ENCODE results near the gene NPAS2. TPM values are rescaled to one million over a fixed set of nuclear protein-coding genes. Genes with fewer than 3 reads are reported as not detected.

Gene NPAS2
- total RNA-seq, 1 donor from 2014 or later, result 5.5 TPM

GRCh38 chr2:100856732-100857131 lies 36.8 kb downstream of the NPAS2 start:
- no peak for FAIRE-seq
- Histone ChIP-seq H4K20me1 (ENCODE audit: insufficient read depth, low read length) (peaks cover 12% of the 10 kb centered on the region), H3K4me2 (ENCODE audit: low read length) (no peak overlapping the region), H3K36me3 (ENCODE audit: insufficient read depth, low read length) (no peaks in the 10 kb centered on the region), H3K9me3 (ENCODE audit: insufficient read depth, low read depth, low read length) (no peaks in the 10 kb centered on the region), H3K79me2 (ENCODE audit: insufficient read depth, low read length) (peaks cover 24% of the 10 kb centered on the region), H2AFZ (ENCODE audit: low read depth, low read length) (no peak overlapping the region), H3K27ac (ENCODE audit: low read depth, low read length) (no peak overlapping the region), H3K4me1 (ENCODE audit: insufficient read depth, low read length) (peaks cover 10% of the 10 kb centered on the region), H3K9ac (ENCODE audit: low read length) (no peak overlapping the region), H3K27me3 (ENCODE audit: insufficient read depth, low read length) (no peaks in the 10 kb centered on the region), H3K4me3 (ENCODE audit: insufficient read depth, low read depth, low read length) (no peak overlapping the region)
- no peaks in the 10 kb centered on the region for H3K36me3 Mint-ChIP-seq (ENCODE audit: low read depth, unreplicated experiment)
- TF ChIP-seq EZH2 (IDR thresholded peaks at IDR 0.05; ENCODE audit: insufficient read depth, low read length) (no peak), CTCF (IDR thresholded peaks at IDR 0.05; ENCODE audit: insufficient read depth, low read depth, low read length) (no peak)
- H3K27ac Mint-ChIP-seq (ENCODE audit: unreplicated experiment), result no peak overlapping the region
- H3K27me3 Mint-ChIP-seq (ENCODE audit: low read depth, unreplicated experiment), result peaks cover 1% of the 10 kb centered on the region
- no peak for DNase-seq (ENCODE audit: low read depth)
- H3K4me1 Mint-ChIP-seq (ENCODE audit: low read depth, unreplicated experiment), result peaks cover 8% of the 10 kb centered on the region
- no peaks in the 10 kb centered on the region for H3K9me3 Mint-ChIP-seq (ENCODE audit: unreplicated experiment)
- H3K4me3 Mint-ChIP-seq (ENCODE audit: unreplicated experiment), result no peak overlapping the region

- no peak for DNase-seq (ENCODE audit: low read depth)
- no peaks in the 10 kb centered on the region for H3K9me3 ChIP-seq (ENCODE audit: insufficient read depth, low read depth, low read length)
- peaks cover 15% of the 10 kb centered on the region for H4K20me1 ChIP-seq (ENCODE audit: insufficient read depth, low read length)
- H3K27me3 ChIP-seq (ENCODE audit: insufficient read depth, low read length), result no peaks in the 10 kb centered on the region
- H3K9me3 Mint-ChIP-seq (ENCODE audit: unreplicated experiment), result no peaks in the 10 kb centered on the region
- H3K27ac Mint-ChIP-seq (ENCODE audit: unreplicated experiment), result no peak overlapping the region
- H3K4me1 Mint-ChIP-seq (ENCODE audit: low read depth, unreplicated experiment), result peaks cover 8% of the 10 kb centered on the region
- no peak for FAIRE-seq
- H3K36me3 ChIP-seq (ENCODE audit: insufficient read depth, low read length), result no peaks in the 10 kb centered on the region
- H2AFZ ChIP-seq (ENCODE audit: low read depth, low read length), result no peak overlapping the region
- H3K4me3 Mint-ChIP-seq (ENCODE audit: unreplicated experiment), result no peak overlapping the region
- peak overlapping the region; percentile 6 for H3K9ac ChIP-seq (ENCODE audit: low read length)
- peak overlapping the region; percentile 21 for H3K4me2 ChIP-seq (ENCODE audit: low read length)
- TF ChIP-seq EZH2 (IDR thresholded peaks at IDR 0.05; ENCODE audit: insufficient read depth, low read length) (no peak), CTCF (IDR thresholded peaks at IDR 0.05; ENCODE audit: insufficient read depth, low read depth, low read length) (no peak)
- H3K79me2 ChIP-seq (ENCODE audit: insufficient read depth, low read length), result peaks cover 24% of the 10 kb centered on the region
- peaks cover 1% of the 10 kb centered on the region for H3K27me3 Mint-ChIP-seq (ENCODE audit: low read depth, unreplicated experiment)
- H3K4me3 ChIP-seq (ENCODE audit: insufficient read depth, low read depth, low read length), result no peak overlapping the region
- H3K36me3 Mint-ChIP-seq (ENCODE audit: low read depth, unreplicated experiment), result no peaks in the 10 kb centered on the region
- peaks cover 10% of the 10 kb centered on the region for H3K4me1 ChIP-seq (ENCODE audit: insufficient read depth, low read length)
- peak overlapping the region; percentile 38 for H3K27ac ChIP-seq (ENCODE audit: low read depth, low read length)
Measured at GRCh38 chr2:100857341-100857740, 37.4 kb downstream of the NPAS2 start.

GRCh38 chr2:100857915-100858314 lies 38.0 kb downstream of the NPAS2 start:
- Histone ChIP-seq H3K9me3 (ENCODE audit: insufficient read depth, low read depth, low read length) (no peaks in the 10 kb centered on the region), H2AFZ (ENCODE audit: low read depth, low read length) (no peak overlapping the region), H3K27me3 (ENCODE audit: insufficient read depth, low read length) (no peaks in the 10 kb centered on the region), H3K9ac (ENCODE audit: low read length) (peak overlapping the region; percentile 6), H3K4me1 (ENCODE audit: insufficient read depth, low read length) (peaks cover 10% of the 10 kb centered on the region), H3K36me3 (ENCODE audit: insufficient read depth, low read length) (no peaks in the 10 kb centered on the region), H4K20me1 (ENCODE audit: insufficient read depth, low read length) (peaks cover 15% of the 10 kb centered on the region), H3K4me3 (ENCODE audit: insufficient read depth, low read depth, low read length) (no peak overlapping the region), H3K4me2 (ENCODE audit: low read length) (peak overlapping the region; percentile 21), H3K79me2 (ENCODE audit: insufficient read depth, low read length) (peaks cover 24% of the 10 kb centered on the region), H3K27ac (ENCODE audit: low read depth, low read length) (peak overlapping the region; percentile 38)
- Mint-ChIP-seq H3K4me1 (ENCODE audit: low read depth, unreplicated experiment) (peaks cover 8% of the 10 kb centered on the region), H3K27me3 (ENCODE audit: low read depth, unreplicated experiment) (peaks cover 1% of the 10 kb centered on the region), H3K4me3 (ENCODE audit: unreplicated experiment) (no peak overlapping the region), H3K27ac (ENCODE audit: unreplicated experiment) (peak overlapping the region; percentile 2), H3K36me3 (ENCODE audit: low read depth, unreplicated experiment) (no peaks in the 10 kb centered on the region), H3K9me3 (ENCODE audit: unreplicated experiment) (no peaks in the 10 kb centered on the region)
- DNase-seq (ENCODE audit: low read depth) (peak; percentile 49), FAIRE-seq (peak; percentile 5)
- TF ChIP-seq EZH2 (IDR thresholded peaks at IDR 0.05; ENCODE audit: insufficient read depth, low read length) (no peak), CTCF (IDR thresholded peaks at IDR 0.05; ENCODE audit: insufficient read depth, low read depth, low read length) (no peak)

Measured in astrocyte (in vitro differentiated cells and primary cell).